Neural crest cell (in vitro differentiated cells): ENCODE results near the gene PARVB. TPM values are rescaled to one million over a fixed set of nuclear protein-coding genes. Genes with fewer than 3 reads are reported as not detected.
A peak's percentile ranks its signal among the peaks of the same experiment; 100 is the strongest.

Experiments used
- DNase-seq: peaks from one replicate; pipeline ENCODE4 v3.0.0; 2021; ENCODE audit warnings: low read depth, mixed read lengths, low spot score
- H3K27ac Mint-ChIP-seq: one replicate; pipeline ENCODE4 v1.8.0; 2021; ENCODE audit warnings: mild to moderate bottlenecking, mixed read lengths; ENCODE audit not compliant: unreplicated experiment
- H3K27me3 Mint-ChIP-seq: 2 replicates; pipeline ENCODE4 v1.8.0; 2021; ENCODE audit warnings: low read depth, mild to moderate bottlenecking, mixed read lengths
- H3K36me3 Mint-ChIP-seq: 2 replicates; pipeline ENCODE4 v1.8.0; 2021; ENCODE audit warnings: low read depth, mild to moderate bottlenecking, mixed read lengths
- H3K4me1 Mint-ChIP-seq: 2 replicates; pipeline ENCODE4 v1.8.0; 2021; ENCODE audit warnings: mixed read lengths
- H3K4me3 Mint-ChIP-seq: one replicate; pipeline ENCODE4 v1.8.0; 2021; ENCODE audit warnings: mild to moderate bottlenecking, mixed read lengths
- H3K9me3 Mint-ChIP-seq: 2 replicates; pipeline ENCODE4 v1.8.0; 2021; ENCODE audit warnings: mixed read lengths
- total RNA-seq: library from RNA; stranded (reverse); gene quantifications from 2 replicates; pipeline ENCODE4 v1.2.1, GENCODE V29; 2021
- TF ChIP-seq, protein P1 (sequence below): fragments of 200-600 bp; sonication (generic); conservative IDR thresholded peaks from 2 replicates; pipeline ENCODE4 v1.5.0; 2021; ENCODE audit warnings: antibody characterized with exemption, mild to moderate bottlenecking

PARVB gene
- total RNA-seq, 1 donor from 2014 or later, result 21.8 TPM

DNA sequence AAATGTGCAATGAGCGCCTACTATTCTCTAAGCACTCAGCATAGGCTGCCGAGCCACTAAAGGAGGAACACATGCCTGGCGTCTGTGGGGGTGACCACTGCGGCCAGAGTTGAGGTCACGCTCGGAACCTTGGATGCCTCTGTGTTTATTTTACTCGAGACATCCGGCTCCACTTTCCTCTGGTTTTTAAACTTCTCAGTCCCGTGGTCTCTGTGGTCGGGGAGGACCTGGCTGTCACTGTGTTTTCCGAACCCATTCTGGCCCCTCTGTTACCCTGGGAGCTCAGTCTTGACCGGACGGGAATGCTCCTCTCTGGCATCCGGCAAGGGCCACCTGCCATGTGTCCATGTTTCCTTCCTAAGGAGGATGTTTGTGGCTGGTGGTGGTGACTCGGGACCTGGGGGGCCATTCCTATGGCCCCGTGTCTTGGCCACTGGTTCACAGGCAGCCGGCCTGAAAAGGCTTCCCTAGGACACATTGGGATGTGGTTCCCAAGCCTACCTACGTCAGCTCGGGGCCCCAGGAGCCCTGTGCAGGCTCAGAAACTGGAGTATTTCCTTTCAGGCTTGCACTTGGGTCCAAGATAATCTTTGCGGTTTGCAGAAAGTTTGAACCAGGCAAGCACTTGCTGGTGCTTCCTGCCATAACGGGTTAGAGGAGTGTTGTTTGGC is 109.9 kb downstream of the PARVB start:
- peaks cover 17% of the 10 kb centered on the region for H3K36me3 Mint-ChIP-seq
- TF ChIP-seq, protein P1, sequence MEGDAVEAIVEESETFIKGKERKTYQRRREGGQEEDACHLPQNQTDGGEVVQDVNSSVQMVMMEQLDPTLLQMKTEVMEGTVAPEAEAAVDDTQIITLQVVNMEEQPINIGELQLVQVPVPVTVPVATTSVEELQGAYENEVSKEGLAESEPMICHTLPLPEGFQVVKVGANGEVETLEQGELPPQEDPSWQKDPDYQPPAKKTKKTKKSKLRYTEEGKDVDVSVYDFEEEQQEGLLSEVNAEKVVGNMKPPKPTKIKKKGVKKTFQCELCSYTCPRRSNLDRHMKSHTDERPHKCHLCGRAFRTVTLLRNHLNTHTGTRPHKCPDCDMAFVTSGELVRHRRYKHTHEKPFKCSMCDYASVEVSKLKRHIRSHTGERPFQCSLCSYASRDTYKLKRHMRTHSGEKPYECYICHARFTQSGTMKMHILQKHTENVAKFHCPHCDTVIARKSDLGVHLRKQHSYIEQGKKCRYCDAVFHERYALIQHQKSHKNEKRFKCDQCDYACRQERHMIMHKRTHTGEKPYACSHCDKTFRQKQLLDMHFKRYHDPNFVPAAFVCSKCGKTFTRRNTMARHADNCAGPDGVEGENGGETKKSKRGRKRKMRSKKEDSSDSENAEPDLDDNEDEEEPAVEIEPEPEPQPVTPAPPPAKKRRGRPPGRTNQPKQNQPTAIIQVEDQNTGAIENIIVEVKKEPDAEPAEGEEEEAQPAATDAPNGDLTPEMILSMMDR, result no peak
- no peaks in the 10 kb centered on the region for H3K27me3 Mint-ChIP-seq
- peak overlapping the region; percentile 57 for H3K27ac Mint-ChIP-seq
- H3K4me1 Mint-ChIP-seq, result peaks cover 16% of the 10 kb centered on the region
- peaks cover 3% of the 10 kb centered on the region for H3K9me3 Mint-ChIP-seq
- no peak for DNase-seq
- no peak overlapping the region for H3K4me3 Mint-ChIP-seq

DNA sequence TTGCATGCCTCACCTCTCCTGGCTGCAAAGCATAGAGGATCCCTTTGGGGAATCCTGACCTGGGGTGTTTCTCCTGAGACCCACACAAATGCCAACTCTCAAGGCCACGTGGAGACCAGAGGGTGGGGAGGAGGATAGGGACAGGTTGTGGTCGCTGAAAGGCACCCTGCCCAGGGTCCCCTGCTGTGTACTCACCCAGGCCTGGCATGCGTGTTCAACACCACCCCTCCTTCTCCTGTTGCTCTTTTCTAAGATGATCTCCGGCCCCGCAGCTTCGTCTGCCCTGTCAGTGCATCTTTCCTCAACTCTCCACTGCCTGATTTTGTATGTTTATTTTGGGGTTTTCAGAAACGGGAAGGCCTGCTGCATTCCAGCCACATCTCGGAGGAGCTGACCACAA is 112.0 kb downstream of the PARVB start:
- TF ChIP-seq, protein P1, result no peak
- Mint-ChIP-seq H3K4me1 (no peaks in the 10 kb centered on the region), H3K27ac (no peak overlapping the region), H3K36me3 (peaks cover 17% of the 10 kb centered on the region), H3K27me3 (no peaks in the 10 kb centered on the region), H3K9me3 (peaks cover 3% of the 10 kb centered on the region), H3K4me3 (no peak overlapping the region)
- no peak for DNase-seq

DNA sequence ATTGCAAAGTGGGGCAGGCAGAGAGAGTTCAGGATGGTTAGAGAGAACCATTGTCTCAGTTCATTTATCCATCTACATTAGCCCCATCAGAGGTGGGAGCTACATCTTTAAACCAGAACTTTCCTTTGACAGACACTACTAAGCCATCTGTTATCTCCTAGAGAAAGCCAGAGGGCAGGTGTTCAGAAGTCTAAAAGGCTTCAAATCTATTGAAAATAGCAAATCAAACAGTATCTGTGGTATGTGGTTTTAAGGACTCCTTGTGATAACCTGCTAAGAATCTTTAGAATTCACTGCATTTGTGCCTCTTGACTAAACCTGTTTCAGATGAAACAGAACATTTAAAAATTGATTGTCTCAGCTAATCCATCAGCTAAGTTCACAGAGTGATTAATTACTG is 112.7 kb downstream of the PARVB start:
- DNase-seq, result no peak
- no peaks in the 10 kb centered on the region for H3K27me3 Mint-ChIP-seq
- TF ChIP-seq, protein P1, result no peak
- peaks cover 17% of the 10 kb centered on the region for H3K36me3 Mint-ChIP-seq
- no peak overlapping the region for H3K27ac Mint-ChIP-seq
- no peak overlapping the region for H3K4me3 Mint-ChIP-seq
- no peaks in the 10 kb centered on the region for H3K4me1 Mint-ChIP-seq
- H3K9me3 Mint-ChIP-seq, result peaks cover 3% of the 10 kb centered on the region

DNA sequence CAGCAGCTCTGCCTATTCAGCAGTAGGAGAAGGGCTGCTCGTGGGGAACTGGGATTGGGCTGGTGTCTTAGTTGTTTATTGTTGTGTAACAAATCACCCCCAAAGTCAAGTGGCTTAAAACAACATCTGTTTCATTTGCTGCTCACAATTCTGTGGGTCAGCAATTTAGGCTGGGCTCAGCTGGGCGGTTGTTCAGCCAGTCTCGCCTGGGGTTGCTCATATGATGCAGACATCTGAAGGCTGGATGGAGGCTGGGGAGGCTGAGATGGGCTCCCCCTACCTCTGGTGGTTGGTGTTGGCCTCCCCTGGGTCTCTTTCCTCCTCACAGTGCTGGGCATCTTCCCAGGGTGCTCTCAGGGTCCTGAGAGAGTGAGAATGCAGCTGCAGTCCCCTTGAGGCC is 113.3 kb downstream of the PARVB start:
- Mint-ChIP-seq H3K36me3 (peaks cover 17% of the 10 kb centered on the region), H3K9me3 (peaks cover 3% of the 10 kb centered on the region), H3K4me1 (no peaks in the 10 kb centered on the region), H3K4me3 (no peak overlapping the region), H3K27me3 (no peaks in the 10 kb centered on the region), H3K27ac (no peak overlapping the region)
- TF ChIP-seq, protein P1, result no peak
- DNase-seq, result no peak

DNA sequence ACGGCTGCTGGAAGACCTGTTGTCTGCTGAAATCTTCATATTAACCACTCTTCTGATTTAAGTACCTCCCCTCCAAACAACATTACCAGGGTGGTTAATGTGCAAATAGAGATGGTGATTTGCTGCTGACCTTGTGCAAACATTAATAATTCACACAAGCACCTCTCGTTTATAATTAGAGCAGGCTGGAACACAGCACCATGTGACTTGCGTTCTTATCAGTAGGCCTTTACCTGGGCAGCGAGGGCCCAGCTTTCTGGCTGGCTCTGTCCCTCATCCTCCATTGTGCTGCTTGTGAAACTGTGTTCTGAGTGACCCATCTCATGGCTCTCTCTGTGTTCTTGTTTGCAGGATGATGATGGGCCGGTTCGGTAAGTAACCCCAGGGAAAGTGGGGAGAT is 115.7 kb downstream of the PARVB start:
- Mint-ChIP-seq H3K4me3 (no peak overlapping the region), H3K27me3 (no peaks in the 10 kb centered on the region), H3K9me3 (peaks cover 3% of the 10 kb centered on the region), H3K27ac (no peak overlapping the region), H3K36me3 (peaks cover 17% of the 10 kb centered on the region), H3K4me1 (peaks cover 9% of the 10 kb centered on the region)
- TF ChIP-seq, protein P1, result no peak
- DNase-seq, result no peak
